RWPE2 (cell line): Measurements from ENCODE around the gene FZR1.
A peak's percentile ranks its signal among the peaks of the same experiment; 100 is the strongest.

ENCODE experiments used
- ATAC-seq: fragments of 200-7000 bp; cut with Tn5 transposase; 3 replicates; pipeline ENCODE4 v1.9.1; 2021; ENCODE audit warnings: low read depth
- DNase-seq: peaks from one replicate; pipeline ENCODE4 v3.0.0-alpha.2; 2020; ENCODE audit warnings: low spot score
- H3K27ac ChIP-seq: fragments of 450-650 bp; 2 replicates; pipeline ENCODE4 v1.5.1; 2017; ENCODE audit warnings: mild to moderate bottlenecking; ENCODE audit not compliant: poor library complexity, severe bottlenecking
- H3K27me3 ChIP-seq: fragments of 250-450 bp; sonication (Bioruptor Pico); 2 replicates; pipeline ENCODE4 v1.5.1; 2021; ENCODE audit warnings: mild to moderate bottlenecking, moderate library complexity; ENCODE audit not compliant: insufficient read depth, poor library complexity, severe bottlenecking
- H3K36me3 ChIP-seq: fragments of 250-450 bp; sonication (Bioruptor Pico); 2 replicates; pipeline ENCODE4 v1.5.1; 2020; ENCODE audit warnings: low read depth, mild to moderate bottlenecking, moderate library complexity
- H3K4me1 ChIP-seq: fragments of 250-450 bp; sonication (Bioruptor Pico); 2 replicates; pipeline ENCODE4 v1.5.1; 2021; ENCODE audit warnings: mild to moderate bottlenecking, moderate library complexity; ENCODE audit not compliant: insufficient read depth, poor library complexity, severe bottlenecking
- H3K4me3 ChIP-seq: fragments of 250-450 bp; sonication (Bioruptor Pico); 2 replicates; pipeline ENCODE4 v1.5.1; 2021; ENCODE audit warnings: mild to moderate bottlenecking, moderate library complexity; ENCODE audit not compliant: severe bottlenecking
- H3K9me3 ChIP-seq: fragments of 250-450 bp; sonication (Bioruptor Pico); 2 replicates; pipeline ENCODE4 v1.5.1; 2021; ENCODE audit warnings: mild to moderate bottlenecking, moderate library complexity; ENCODE audit not compliant: severe bottlenecking
- CTCF ChIP-seq: fragments of 450-650 bp; IDR thresholded peaks from one replicate; pipeline ENCODE4 v1.5.1; 2017; ENCODE audit warnings: mild to moderate bottlenecking, moderate library complexity; ENCODE audit not compliant: poor library complexity, severe bottlenecking

Gene FZR1

GRCh38 chr19:3492131-3492839 lies 13.8 kb upstream of the FZR1 start:
- TF ChIP-seq CTCF: no peak

GRCh38 chr19:3492919-3493318 lies 13.2 kb upstream of the FZR1 start:
- TF ChIP-seq CTCF: no peak
- DNase-seq: no peak
- no peak overlapping the region for H3K27ac ChIP-seq
- no peak for ATAC-seq
- no peaks in the 10 kb centered on the region for H3K27me3 ChIP-seq
- H3K4me3 ChIP-seq: no peak overlapping the region
- H3K9me3 ChIP-seq: no peaks in the 10 kb centered on the region
- H3K4me1 ChIP-seq: no peaks in the 10 kb centered on the region
- peaks cover 24% of the 10 kb centered on the region for H3K36me3 ChIP-seq

More at GRCh38 chr19:3492131-3492839, 13.8 kb upstream of the FZR1 start:
- Histone ChIP-seq H3K27ac (no peak overlapping the region), H3K9me3 (no peaks in the 10 kb centered on the region), H3K36me3 (peaks cover 24% of the 10 kb centered on the region), H3K4me3 (no peak overlapping the region), H3K4me1 (no peaks in the 10 kb centered on the region), H3K27me3 (no peaks in the 10 kb centered on the region)
- ATAC-seq (no peak), DNase-seq (no peak)

- ATAC-seq (no peak), DNase-seq (no peak)
- H3K4me3 ChIP-seq: no peak overlapping the region
- H3K36me3 ChIP-seq: peaks cover 24% of the 10 kb centered on the region
- TF ChIP-seq CTCF: no peak
- H3K9me3 ChIP-seq: no peaks in the 10 kb centered on the region
- H3K4me1 ChIP-seq: no peaks in the 10 kb centered on the region
- no peaks in the 10 kb centered on the region for H3K27me3 ChIP-seq
- H3K27ac ChIP-seq: no peak overlapping the region
These were observed 12.5 kb upstream of the FZR1 start for GRCh38 chr19:3493651-3494050.

GRCh38 chr19:3494051-3494450 lies 12.1 kb upstream of the FZR1 start:
- Histone ChIP-seq H3K27ac (no peak overlapping the region), H3K36me3 (peaks cover 24% of the 10 kb centered on the region), H3K4me3 (no peak overlapping the region), H3K27me3 (no peaks in the 10 kb centered on the region), H3K9me3 (no peaks in the 10 kb centered on the region), H3K4me1 (peaks cover under 1% of the 10 kb centered on the region)
- TF ChIP-seq CTCF: no peak
- DNase-seq: no peak
- peak; percentile 57; the same call in 1 of the 3 replicates for ATAC-seq

GRCh38 chr19:3494559-3494958 lies 11.6 kb upstream of the FZR1 start:
- DNase-seq (no peak), ATAC-seq (no peak)
- no peaks in the 10 kb centered on the region for H3K27me3 ChIP-seq
- H3K36me3 ChIP-seq: peaks cover 24% of the 10 kb centered on the region
- no peak overlapping the region for H3K4me3 ChIP-seq
- TF ChIP-seq CTCF: no peak
- H3K9me3 ChIP-seq: no peaks in the 10 kb centered on the region
- H3K27ac ChIP-seq: no peak overlapping the region
- peaks cover 5% of the 10 kb centered on the region for H3K4me1 ChIP-seq
